GM18519 (cell line): ENCODE results near the gene CHDH.

ENCODE experiments used
- ATAC-seq: cut with Tn5 transposase; IDR thresholded peaks from one replicate; pipeline ENCODE4 v1.9.1; 2021; ENCODE audit warnings: mild to moderate bottlenecking, moderate library complexity; ENCODE audit not compliant: unreplicated experiment, low FRiP score

The CHDH gene, protein sequence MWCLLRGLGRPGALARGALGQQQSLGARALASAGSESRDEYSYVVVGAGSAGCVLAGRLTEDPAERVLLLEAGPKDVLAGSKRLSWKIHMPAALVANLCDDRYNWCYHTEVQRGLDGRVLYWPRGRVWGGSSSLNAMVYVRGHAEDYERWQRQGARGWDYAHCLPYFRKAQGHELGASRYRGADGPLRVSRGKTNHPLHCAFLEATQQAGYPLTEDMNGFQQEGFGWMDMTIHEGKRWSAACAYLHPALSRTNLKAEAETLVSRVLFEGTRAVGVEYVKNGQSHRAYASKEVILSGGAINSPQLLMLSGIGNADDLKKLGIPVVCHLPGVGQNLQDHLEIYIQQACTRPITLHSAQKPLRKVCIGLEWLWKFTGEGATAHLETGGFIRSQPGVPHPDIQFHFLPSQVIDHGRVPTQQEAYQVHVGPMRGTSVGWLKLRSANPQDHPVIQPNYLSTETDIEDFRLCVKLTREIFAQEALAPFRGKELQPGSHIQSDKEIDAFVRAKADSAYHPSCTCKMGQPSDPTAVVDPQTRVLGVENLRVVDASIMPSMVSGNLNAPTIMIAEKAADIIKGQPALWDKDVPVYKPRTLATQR

DNA sequence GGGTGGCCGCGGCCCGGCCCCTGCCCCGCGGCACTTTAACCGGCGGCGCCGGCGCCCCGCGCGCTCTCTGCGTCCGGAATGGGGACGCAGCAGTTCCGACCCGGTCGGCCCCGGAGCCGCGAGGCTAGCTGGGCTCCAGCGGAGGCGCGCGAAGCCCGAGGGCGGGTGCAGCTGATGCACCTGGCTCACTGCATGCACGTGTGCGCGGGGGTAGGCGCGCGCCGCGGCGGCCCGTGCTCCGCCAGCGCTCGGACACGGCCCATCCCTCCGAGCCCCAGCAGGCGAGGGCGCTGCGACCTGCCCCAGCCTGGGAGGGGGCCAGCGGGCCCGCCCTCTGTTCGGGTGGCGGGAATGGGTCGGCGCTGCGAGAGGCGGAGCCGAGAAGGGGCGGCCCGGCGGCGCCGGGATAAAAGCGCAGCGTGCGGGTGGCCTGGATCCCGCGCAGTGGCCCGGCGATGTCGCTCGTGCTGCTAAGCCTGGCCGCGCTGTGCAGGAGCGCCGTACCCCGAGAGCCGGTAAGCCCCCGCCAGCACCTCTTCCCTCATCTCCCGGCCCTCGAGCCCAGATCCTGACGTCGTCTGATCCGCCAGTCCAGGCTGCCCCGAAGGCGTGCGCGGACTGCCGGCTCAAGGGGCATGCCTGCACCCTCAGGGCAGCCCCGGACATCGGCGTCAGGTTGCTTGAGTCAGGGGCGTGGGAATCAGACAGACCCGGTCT is at the start of gene CHDH, which contains the start of gene IL17RB:
Gene CHDH (minus strand): TSS at position 286 of the 717 bp plus-strand sequence. CDS start 22,411 bp downstream, outside the sequence.
Gene IL17RB (plus strand): TSS at position 435 of the 717 bp plus-strand sequence. CDS start 21 bp downstream, at position 456.
- peak; percentile 46 for ATAC-seq

GRCh38 chr3:53892286-53892637 is 46.0 kb upstream of the CHDH start:
- ATAC-seq, result no peak

DNA sequence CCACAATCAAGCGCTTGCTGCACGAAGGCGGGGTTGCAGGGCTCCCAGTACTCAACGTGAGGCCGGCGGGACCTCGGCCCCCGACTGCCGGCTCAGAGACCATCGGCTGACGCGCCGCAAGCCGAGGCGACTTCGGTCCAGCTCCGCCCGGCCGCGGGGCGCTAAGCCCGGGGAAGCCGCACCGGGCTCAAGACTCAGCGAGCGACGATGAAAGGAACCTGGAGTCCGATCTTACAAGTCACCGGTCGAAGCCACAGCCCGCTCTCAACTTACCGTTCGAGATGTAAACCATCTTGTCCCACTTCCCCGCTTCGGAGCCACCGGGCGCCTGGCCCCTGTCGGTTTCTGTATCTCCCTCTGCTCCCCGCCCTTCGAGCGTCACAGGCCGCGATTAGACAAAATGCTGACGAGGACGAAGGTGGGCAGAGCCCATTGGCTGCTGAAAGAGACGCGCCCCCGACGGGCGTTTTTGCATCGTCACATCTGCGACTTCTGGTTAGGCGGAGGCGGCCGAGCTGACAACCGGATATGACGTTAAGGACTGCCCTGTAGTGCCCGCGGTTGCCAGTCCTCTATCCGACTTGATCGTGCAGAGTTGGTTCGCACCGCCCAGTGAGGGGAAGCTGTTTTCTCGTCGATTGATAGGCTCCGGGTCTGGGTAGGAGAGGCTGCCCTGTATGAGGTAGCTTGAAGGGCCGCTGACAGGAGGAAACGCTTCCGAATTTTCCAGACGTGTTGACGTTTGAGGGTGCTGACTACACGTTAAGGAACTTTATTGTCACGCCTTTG is 45.5 kb upstream of the CHDH start, which contains the start of gene SELENOK:
Gene SELENOK (minus strand): TSS at position 363 of the 789 bp plus-strand sequence.
- peak; percentile 92 for ATAC-seq

GRCh38 chr3:53890726-53891475 is 44.7 kb upstream of the CHDH start:
- ATAC-seq, result no peak

GRCh38 chr3:53888232-53888631 is 42.0 kb upstream of the CHDH start:
- no peak for ATAC-seq

DNA sequence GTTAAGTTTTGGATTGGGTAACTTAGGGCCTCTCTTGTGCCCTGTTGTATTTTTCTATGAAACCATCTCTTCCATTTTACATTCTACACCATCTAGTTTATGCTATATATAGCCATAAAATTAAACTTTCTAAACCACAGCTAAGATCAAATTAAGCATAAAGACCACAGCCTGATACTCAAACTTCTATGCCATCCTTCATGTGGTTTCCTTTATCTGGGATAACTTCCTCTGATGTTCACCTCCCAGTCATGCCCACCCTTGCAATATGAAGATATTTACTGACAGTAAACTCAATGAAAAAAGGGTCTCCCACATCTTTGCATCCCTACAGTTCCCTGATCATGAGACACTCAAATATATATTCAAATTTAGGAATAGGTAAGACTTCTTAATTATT is 41.2 kb upstream of the CHDH start:
- ATAC-seq, result no peak

DNA sequence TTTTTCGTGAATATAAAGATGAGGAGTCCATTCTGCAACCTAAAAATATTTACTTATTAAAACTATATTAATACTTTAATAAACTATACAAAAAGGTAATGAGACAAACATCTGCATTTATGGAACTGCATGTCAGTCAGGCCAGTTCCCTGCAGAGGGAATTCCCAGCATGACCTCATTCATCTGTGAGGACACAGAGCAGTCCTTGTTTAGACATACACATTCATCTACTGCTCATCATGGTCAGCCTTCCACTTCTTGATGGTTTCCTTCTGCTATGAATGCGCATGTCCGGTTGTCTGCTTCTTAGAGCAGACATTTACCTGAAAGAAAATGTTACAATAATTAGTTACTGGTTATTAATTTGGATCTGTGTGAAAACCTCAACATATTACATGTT is 39.0 kb upstream of the CHDH start:
- no peak for ATAC-seq

GRCh38 chr3:53884623-53885022 is 38.4 kb upstream of the CHDH start:
- no peak for ATAC-seq

DNA sequence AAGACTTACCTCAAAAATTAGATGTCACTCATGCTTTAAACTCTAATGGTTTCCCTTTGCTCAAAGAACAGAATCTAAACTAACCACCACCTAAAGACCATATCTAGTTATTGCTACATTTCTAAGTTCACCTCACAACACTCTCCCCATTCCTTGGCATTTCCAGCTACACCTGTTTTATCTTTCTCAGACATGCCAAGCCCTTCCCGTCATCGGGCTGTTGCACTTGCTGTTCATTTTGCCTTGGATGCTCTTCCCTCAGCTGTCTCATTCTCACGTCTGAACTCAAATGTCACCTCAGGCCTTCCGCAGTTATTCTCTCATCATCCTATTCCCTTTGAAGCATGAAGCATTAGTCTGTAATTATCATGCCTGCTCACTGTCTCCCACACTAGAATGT is 36.8 kb upstream of the CHDH start:
- no peak for ATAC-seq

DNA sequence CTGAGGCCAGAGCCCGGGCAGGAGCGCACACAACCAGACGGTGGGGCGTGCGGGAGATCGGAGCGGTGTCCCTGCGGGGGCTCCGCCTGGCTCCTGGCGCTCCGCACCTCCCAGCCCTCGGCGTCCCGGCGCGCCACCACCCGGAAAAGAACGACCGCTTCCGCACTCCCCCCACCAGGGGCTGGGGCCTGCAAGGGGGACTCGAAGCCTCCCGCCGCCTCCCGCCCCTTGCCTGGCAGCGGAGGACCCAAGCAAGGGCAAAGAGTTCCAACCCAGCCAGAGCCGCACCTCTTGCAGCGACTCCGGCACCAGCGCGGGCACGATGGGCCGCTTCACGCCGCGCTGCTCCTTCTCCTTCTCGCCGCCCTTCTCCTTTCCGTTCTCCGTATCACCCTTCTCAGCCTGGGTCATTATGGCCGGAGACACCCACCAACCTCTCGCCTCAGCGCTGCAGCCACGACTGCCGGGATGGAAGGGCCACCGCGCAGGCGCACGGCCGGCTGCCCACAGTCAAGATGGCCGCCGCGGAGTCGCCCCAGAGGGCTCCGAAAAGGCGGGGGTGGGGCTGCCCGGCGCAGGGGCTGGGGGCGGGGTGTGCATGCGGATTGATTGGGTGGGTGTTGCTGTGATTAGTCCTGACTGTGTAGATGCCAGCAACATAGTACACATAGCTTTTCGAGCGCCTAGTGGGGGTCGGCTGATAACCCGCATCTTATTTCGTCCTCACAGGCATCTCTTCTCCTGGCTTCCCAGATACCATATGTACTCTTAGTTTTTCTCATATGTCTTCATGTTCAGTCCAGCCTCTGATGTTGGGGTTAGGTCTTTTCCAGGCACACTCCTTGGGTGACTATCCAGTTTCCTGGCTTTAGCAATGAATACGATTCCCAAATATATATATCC is 35.7 kb upstream of the CHDH start, which contains the start of gene ACTR8:
Gene ACTR8 (minus strand): TSS at position 462 of the 903 bp plus-strand sequence. CDS start 51 bp downstream, at position 411.
- peak; percentile 50 for ATAC-seq

GRCh38 chr3:53880396-53881345 is 34.5 kb upstream of the CHDH start:
- ATAC-seq, result no peak

DNA sequence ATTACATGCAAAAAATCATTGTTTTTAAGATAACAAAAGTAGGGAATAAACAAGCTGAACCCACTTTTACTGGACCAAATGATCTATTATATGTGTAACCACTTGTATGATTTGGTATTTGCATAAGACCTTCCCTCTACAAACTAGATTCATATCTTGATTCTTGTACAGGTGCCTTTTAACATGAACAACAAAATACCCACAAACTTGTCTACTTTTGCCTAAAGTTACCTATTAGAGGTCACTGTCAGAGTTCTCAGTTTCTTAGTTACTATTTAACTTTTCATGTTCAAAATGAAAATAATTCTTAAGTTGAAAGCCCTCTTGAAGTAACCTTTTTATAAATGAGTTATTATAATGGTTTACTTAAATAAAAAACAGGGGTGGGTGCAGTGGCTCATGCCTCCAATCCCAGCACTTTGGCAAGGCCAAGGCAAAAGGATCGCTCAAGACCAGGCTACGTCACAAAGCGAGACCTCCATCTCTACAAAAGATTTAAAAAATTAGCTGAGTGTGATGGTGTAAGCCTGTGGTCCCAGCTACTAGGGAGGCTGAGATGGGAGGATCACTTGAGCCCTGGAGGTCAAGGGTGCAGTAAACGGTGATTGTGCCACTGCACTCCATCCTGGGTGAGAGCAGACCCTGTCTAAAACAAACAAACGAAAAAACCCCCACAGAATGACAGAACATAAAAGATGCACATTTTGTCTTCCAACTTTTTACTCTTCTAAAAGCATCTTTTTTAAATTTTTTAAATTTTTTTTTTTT is 19.7 kb upstream of the CHDH start:
- ATAC-seq, result no peak

DNA sequence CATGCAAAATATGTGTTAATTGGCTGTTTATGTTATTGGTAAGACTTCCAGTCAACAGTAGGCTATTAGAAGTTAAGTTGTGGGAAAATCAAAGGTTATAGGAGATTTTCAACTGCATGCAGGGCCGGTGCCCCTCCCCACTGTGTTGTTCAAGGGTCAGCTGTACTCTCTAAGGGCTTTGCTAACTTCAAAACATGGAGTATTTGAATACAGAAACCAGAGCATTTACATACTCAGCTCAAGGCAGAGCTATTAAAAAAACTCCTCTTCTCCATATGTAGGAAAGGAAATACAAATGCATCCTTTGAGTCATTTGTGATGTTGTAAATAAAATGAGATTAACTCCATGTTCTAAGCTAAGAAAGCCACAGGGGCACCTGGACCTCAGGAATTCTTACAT is 16.9 kb upstream of the CHDH start:
- no peak for ATAC-seq

GRCh38 chr3:53862241-53862640 is 16.0 kb upstream of the CHDH start:
- no peak for ATAC-seq

GRCh38 chr3:53860196-53860595 is 14.0 kb upstream of the CHDH start:
- ATAC-seq, result no peak

DNA sequence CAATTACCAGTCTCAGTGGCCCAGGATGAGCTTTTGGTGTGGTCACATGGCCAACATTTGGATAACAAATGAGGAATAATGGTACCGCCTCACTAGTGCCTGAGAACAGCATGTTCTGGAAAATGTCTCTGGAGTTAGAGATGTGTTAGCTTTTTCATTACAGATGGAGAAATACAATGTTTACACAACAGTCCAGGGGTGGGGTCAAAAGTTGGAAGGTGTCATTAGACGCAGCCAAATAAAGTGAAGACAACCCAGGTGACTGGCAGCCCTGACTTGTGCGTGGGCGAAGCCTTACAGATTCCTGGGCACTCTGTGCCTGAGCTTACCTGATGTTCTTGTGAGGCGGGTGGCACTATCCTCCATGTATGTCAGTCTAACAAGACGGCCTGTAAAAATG is 13.0 kb upstream of the CHDH start:
- no peak for ATAC-seq
